H1 (cell line): ENCODE measurements around the gene SAMD4A. TPM values are rescaled to one million over a fixed set of nuclear protein-coding genes. Genes with fewer than 3 reads are reported as not detected.

Source experiments
- BACH1 ChIP-seq: IDR thresholded peaks from 2 replicates; pipeline ENCODE4 v1.6.1; 2012; ENCODE audit warnings: low read length, improper control_type of control experiment
- CHD2 ChIP-seq: IDR thresholded peaks from 2 replicates; pipeline ENCODE4 v1.6.1; 2012; ENCODE audit warnings: low read length, improper control_type of control experiment
- CHD7 ChIP-seq: fragments of 300-600 bp; sonication (generic); IDR thresholded peaks from 2 replicates; pipeline ENCODE4 v1.7.1; 2012; ENCODE audit warnings: low read length, moderate library complexity, mild to moderate bottlenecking, inconsistent platforms; ENCODE audit not compliant: insufficient replicate concordance
- MAX ChIP-seq: IDR thresholded peaks from 2 replicates; pipeline ENCODE4 v1.6.1; 2012; ENCODE audit warnings: inconsistent platforms
- POLR2AphosphoS5 ChIP-seq: IDR thresholded peaks from 2 replicates; pipeline ENCODE4 v1.6.1; 2011; ENCODE audit warnings: low read depth, low read length
- SP2 ChIP-seq: IDR thresholded peaks from 2 replicates; pipeline ENCODE4 v1.6.1; 2012; ENCODE audit warnings: mild to moderate bottlenecking, low read length, inconsistent platforms
- TAF7 ChIP-seq: optimal IDR thresholded peaks from 2 replicates; pipeline ENCODE3; 2011; ENCODE audit warnings: low read depth, mild to moderate bottlenecking, inconsistent platforms, low read length, moderate library complexity, borderline replicate concordance
- polyA plus RNA-seq, 7 experiments: library from polyadenylated mRNA; depleted of rRNA in 3 of 7; stranded (reverse) in 5 of 7; unstranded in 2 of 7; fragments of >200 nt in 5 of 7; fragments of 200-250 nt in 2 of 7; gene quantifications; 1 replicate in 5 of 7; 2 replicates in 1 of 7; 4 replicates in 1 of 7; pipeline versions ENCODE4 v1.2.1 to v1.2.3, GENCODE V29; 2011 to 2013; ENCODE audit warnings: missing spikeins in 2 of 7, mixed read lengths in 2 of 7
- total RNA-seq: library from RNA; stranded (reverse); fragmentation: NEBNext Ultra II Directional; extraction: Animal tissue kit (Norgen Biotek cat#: 25700); gene quantifications from 2 replicates; pipeline ENCODE4 v1.2.1, GENCODE V29; 2021

SAMD4A gene
- total and polyA plus RNA-seq, 2 of the 8 experiments (the other 6 are each of a cell fraction or from before 2014, with no cell fraction given): 2.4 to 12.3 TPM

GRCh38 chr14:54836231-54836630 is 269.3 kb downstream of the SAMD4A start (continued):
- TF ChIP-seq CHD7: no peak
- TF ChIP-seq POLR2AphosphoS5: no peak
- no peak for TF ChIP-seq CHD2
- TF ChIP-seq SP2: no peak
- no peak for TF ChIP-seq TAF7
- no peak for TF ChIP-seq MAX
- no peak for TF ChIP-seq BACH1
- TF ChIP-seq, all 59 proteins: peak for 0
